ENCODE measurements around the gene KCNQ1. TPM values are rescaled to one million over a fixed set of nuclear protein-coding genes. Genes with fewer than 3 reads are reported as not detected.

Gene KCNQ1
- polyA plus RNA-seq, 1 of the 3 experiments (the other 2 are of a cell fraction), result 0.05 TPM

GRCh38 chr11:2838091-2838490, 393.3 kb downstream of the KCNQ1 start:
- no peak for DNase-seq
- Histone ChIP-seq H3K9me2 (no peaks in the 10 kb centered on the region), H3K4me3 (ENCODE audit: low read depth in 2 of 2, low read length in 1 of 2) (no peak overlapping the region), H3K27ac (ENCODE audit: low read depth in 2 of 2, low read length in 1 of 2) (no peak overlapping the region), H4K20me1 (ENCODE audit: insufficient read depth) (no peaks in the 10 kb centered on the region), H3K79me2 (ENCODE audit: insufficient read depth) (no peaks in the 10 kb centered on the region), H3K4me2 (no peak overlapping the region), H2AFZ (ENCODE audit: low read depth) (no peak overlapping the region), H3K27me3 (ENCODE audit: insufficient read depth) (no peaks in the 10 kb centered on the region), H3F3A (replicated peaks; ENCODE audit: insufficient read depth) (no peaks in the 10 kb centered on the region), H3K36me3 (replicated peaks in 1 of 2; ENCODE audit: control insufficient read depth in 1 of 2, insufficient read depth in 2 of 2, low read length in 1 of 2) (no peaks in the 10 kb centered on the region), H3K9ac (no peak overlapping the region), H3K4me1 (ENCODE audit: control insufficient read depth in 1 of 2, insufficient read depth in 2 of 2, low read depth in 1 of 2, low read length in 1 of 2) (peaks cover 0 to 34% of the 10 kb centered on the region in 2 experiments; a peak in 1 of 4 replicates), H3K9me3 (no peaks in the 10 kb centered on the region)
- 49% methylated on average over 11 of the region's 11 CpGs for WGBS (ENCODE audit: low lambda C conversion rate)
- CTCF ChIA-PET, result no interaction called here
- POLR2A ChIA-PET, result no interaction called here
- TF ChIP-seq USF2 (IDR thresholded peaks at IDR 0.05; ENCODE audit: borderline replicate concordance, low read depth, low read length) (no peak), MXI1 (IDR thresholded peaks at IDR 0.05; ENCODE audit: low read depth, low read length) (no peak), JUND (IDR thresholded peaks at IDR 0.05) (no peak), MAX (IDR thresholded peaks at IDR 0.05; ENCODE audit: low read depth) (no peak), EP300 (IDR thresholded peaks at IDR 0.05; ENCODE audit: borderline replicate concordance in 1 of 2, low read depth in 1 of 2, low read length in 1 of 2) (no peak), USF1 (IDR thresholded peaks at IDR 0.05; ENCODE audit: borderline replicate concordance, low read depth) (no peak), NFIC (IDR thresholded peaks at IDR 0.05; ENCODE audit: borderline replicate concordance) (no peak), FOXM1 (IDR thresholded peaks at IDR 0.05; ENCODE audit: low read depth) (no peak), RCOR1 (IDR thresholded peaks at IDR 0.05; ENCODE audit: low read length) (no peak), RXRA (IDR thresholded peaks at IDR 0.05; ENCODE audit: borderline replicate concordance, low read depth) (no peak), EZH2phosphoT487 (IDR thresholded peaks at IDR 0.05; ENCODE audit: borderline replicate concordance, low read depth) (no peak), FOXJ3 (CRISPR knock-in tag; IDR thresholded peaks at IDR 0.05) (no peak), SMC3 (IDR thresholded peaks at IDR 0.05; ENCODE audit: low read depth, low read length) (no peak)

- Histone ChIP-seq H3K79me2 (ENCODE audit: insufficient read depth) (no peaks in the 10 kb centered on the region), H2AFZ (ENCODE audit: low read depth) (no peak overlapping the region), H3K27me3 (ENCODE audit: insufficient read depth) (no peaks in the 10 kb centered on the region), H3K9ac (no peak overlapping the region), H3K9me2 (no peaks in the 10 kb centered on the region), H3K4me3 (ENCODE audit: low read depth in 2 of 2, low read length in 1 of 2) (no peak overlapping the region), H4K20me1 (ENCODE audit: insufficient read depth) (no peaks in the 10 kb centered on the region), H3K4me2 (no peak overlapping the region), H3K9me3 (no peaks in the 10 kb centered on the region), H3K27ac (ENCODE audit: low read depth in 2 of 2, low read length in 1 of 2) (no peak overlapping the region; a peak in 1 of 4 replicates), H3K4me1 (ENCODE audit: control insufficient read depth in 1 of 2, insufficient read depth in 2 of 2, low read depth in 1 of 2, low read length in 1 of 2) (peaks cover 0 to 34% of the 10 kb centered on the region in 2 experiments; a peak in 1 of 4 replicates), H3K36me3 (replicated peaks in 1 of 2; ENCODE audit: control insufficient read depth in 1 of 2, insufficient read depth in 2 of 2, low read length in 1 of 2) (no peaks in the 10 kb centered on the region), H3F3A (replicated peaks; ENCODE audit: insufficient read depth) (no peaks in the 10 kb centered on the region)
- DNase-seq, result no peak
- CTCF ChIA-PET, result no interaction called here
- WGBS (ENCODE audit: low lambda C conversion rate), result 55% methylated on average over 5 of the region's 25 CpGs
- POLR2A ChIA-PET, result interaction anchor here (1.2 kb wide), 1 partner anchor 256 kb away, joined by 3 read pairs; no protein-coding TSS in a partner anchor
- no peak for TF ChIP-seq USF1 (IDR thresholded peaks at IDR 0.05; ENCODE audit: borderline replicate concordance, low read depth)
- no peak for TF ChIP-seq GATA2 (CRISPR knock-in tag; IDR thresholded peaks at IDR 0.05)
- no peak for TF ChIP-seq TCF12 (IDR thresholded peaks at IDR 0.05)
- no peak for TF ChIP-seq RCOR1 (IDR thresholded peaks at IDR 0.05; ENCODE audit: low read length)
- TF ChIP-seq ZBTB33 (IDR thresholded peaks at IDR 0.05; ENCODE audit: borderline replicate concordance, low read depth), result no peak
- TF ChIP-seq NRF1 (IDR thresholded peaks at IDR 0.05; ENCODE audit: low read depth, low read length), result no peak
- no peak for TF ChIP-seq FOXJ3 (CRISPR knock-in tag; IDR thresholded peaks at IDR 0.05)
- no peak for TF ChIP-seq SIN3A (IDR thresholded peaks at IDR 0.05; ENCODE audit: borderline replicate concordance, low read depth, low read length)
- TF ChIP-seq CTCF (IDR thresholded peaks at IDR 0.05), result no peak
- no peak for TF ChIP-seq CHD2 (IDR thresholded peaks at IDR 0.05; ENCODE audit: low read length, partially characterized antibody)
- TF ChIP-seq RXRA (IDR thresholded peaks at IDR 0.05; ENCODE audit: borderline replicate concordance, low read depth), result no peak
Observed at GRCh38 chr11:2838676-2839294, 394.0 kb downstream of the KCNQ1 start.

Measured in SK-N-SH (cell line).